ENCODE measurements around the gene SNCB. TPM values are rescaled to one million over a fixed set of nuclear protein-coding genes. Genes with fewer than 3 reads are reported as not detected.

SNCB gene
- total and polyA plus RNA-seq, 2 of the 13 experiments (the other 11 are each of a cell fraction or from before 2014, with no cell fraction given), result not detected

GRCh38 chr5:176614805-176615478 is 15.4 kb downstream of the SNCB start (continued):
- TF ChIP-seq, protein P1, sequence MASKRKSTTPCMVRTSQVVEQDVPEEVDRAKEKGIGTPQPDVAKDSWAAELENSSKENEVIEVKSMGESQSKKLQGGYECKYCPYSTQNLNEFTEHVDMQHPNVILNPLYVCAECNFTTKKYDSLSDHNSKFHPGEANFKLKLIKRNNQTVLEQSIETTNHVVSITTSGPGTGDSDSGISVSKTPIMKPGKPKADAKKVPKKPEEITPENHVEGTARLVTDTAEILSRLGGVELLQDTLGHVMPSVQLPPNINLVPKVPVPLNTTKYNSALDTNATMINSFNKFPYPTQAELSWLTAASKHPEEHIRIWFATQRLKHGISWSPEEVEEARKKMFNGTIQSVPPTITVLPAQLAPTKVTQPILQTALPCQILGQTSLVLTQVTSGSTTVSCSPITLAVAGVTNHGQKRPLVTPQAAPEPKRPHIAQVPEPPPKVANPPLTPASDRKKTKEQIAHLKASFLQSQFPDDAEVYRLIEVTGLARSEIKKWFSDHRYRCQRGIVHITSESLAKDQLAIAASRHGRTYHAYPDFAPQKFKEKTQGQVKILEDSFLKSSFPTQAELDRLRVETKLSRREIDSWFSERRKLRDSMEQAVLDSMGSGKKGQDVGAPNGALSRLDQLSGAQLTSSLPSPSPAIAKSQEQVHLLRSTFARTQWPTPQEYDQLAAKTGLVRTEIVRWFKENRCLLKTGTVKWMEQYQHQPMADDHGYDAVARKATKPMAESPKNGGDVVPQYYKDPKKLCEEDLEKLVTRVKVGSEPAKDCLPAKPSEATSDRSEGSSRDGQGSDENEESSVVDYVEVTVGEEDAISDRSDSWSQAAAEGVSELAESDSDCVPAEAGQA (IDR thresholded peaks at IDR 0.05; ENCODE audit: low read depth), result no peak
- TF ChIP-seq, protein P1 (CRISPR knock-in tag; IDR thresholded peaks at IDR 0.05; ENCODE audit: borderline replicate concordance), result no peak
- TF ChIP-seq, protein P2, sequence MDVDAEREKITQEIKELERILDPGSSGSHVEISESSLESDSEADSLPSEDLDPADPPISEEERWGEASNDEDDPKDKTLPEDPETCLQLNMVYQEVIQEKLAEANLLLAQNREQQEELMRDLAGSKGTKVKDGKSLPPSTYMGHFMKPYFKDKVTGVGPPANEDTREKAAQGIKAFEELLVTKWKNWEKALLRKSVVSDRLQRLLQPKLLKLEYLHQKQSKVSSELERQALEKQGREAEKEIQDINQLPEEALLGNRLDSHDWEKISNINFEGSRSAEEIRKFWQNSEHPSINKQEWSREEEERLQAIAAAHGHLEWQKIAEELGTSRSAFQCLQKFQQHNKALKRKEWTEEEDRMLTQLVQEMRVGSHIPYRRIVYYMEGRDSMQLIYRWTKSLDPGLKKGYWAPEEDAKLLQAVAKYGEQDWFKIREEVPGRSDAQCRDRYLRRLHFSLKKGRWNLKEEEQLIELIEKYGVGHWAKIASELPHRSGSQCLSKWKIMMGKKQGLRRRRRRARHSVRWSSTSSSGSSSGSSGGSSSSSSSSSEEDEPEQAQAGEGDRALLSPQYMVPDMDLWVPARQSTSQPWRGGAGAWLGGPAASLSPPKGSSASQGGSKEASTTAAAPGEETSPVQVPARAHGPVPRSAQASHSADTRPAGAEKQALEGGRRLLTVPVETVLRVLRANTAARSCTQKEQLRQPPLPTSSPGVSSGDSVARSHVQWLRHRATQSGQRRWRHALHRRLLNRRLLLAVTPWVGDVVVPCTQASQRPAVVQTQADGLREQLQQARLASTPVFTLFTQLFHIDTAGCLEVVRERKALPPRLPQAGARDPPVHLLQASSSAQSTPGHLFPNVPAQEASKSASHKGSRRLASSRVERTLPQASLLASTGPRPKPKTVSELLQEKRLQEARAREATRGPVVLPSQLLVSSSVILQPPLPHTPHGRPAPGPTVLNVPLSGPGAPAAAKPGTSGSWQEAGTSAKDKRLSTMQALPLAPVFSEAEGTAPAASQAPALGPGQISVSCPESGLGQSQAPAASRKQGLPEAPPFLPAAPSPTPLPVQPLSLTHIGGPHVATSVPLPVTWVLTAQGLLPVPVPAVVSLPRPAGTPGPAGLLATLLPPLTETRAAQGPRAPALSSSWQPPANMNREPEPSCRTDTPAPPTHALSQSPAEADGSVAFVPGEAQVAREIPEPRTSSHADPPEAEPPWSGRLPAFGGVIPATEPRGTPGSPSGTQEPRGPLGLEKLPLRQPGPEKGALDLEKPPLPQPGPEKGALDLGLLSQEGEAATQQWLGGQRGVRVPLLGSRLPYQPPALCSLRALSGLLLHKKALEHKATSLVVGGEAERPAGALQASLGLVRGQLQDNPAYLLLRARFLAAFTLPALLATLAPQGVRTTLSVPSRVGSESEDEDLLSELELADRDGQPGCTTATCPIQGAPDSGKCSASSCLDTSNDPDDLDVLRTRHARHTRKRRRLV (CRISPR knock-in tag; IDR thresholded peaks at IDR 0.05), result no peak
- TF ChIP-seq DBP (CRISPR knock-in tag; IDR thresholded peaks at IDR 0.05; ENCODE audit: not compliant biosample characterization), result no peak
